SK-N-MC (cell line): ENCODE data around the gene GABRB2.

Experiments
- EZH2 ChIP-seq: fragments of 200-600 bp; sonication (generic); IDR thresholded peaks from one replicate; pipeline ENCODE4 v1.6.1; 2017; ENCODE audit warnings: antibody characterized with exemption
- POLR2AphosphoS5 ChIP-seq: IDR thresholded peaks from 2 replicates; pipeline ENCODE4 v1.6.1; 2012; ENCODE audit warnings: mild to moderate bottlenecking, low read depth, low read length, borderline replicate concordance

DNA sequence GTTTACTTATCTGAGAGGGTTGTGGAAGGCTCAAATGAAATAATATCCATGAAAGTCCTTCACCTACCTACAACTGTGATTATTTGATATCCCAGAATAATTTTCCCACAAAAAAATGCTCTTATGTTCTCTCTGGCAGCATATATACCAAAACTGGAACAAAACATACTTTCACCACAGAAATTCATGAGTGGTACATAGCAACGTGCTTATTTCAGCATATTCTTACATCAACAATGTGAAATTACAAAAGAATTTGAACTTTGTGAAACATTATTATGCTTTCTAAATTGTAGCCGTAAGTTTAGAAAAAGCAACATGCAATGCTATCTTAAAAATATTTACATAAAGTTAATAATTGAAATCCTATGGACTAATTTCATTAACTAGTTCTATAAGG, 137.1 kb downstream of the GABRB2 start:
- TF ChIP-seq POLR2AphosphoS5 (no peak), EZH2 (no peak)
